ENCODE measurements around the gene OR2W1.

The OR2W1 gene

GRCh38 chr6:29045075-29045474 lies at the start of gene OR2W1:
Gene OR2W1, minus strand, starts transcription at chr6:29045175. Its CDS starts 0 bp downstream, at chr6:29045175.
- no peak for DNase-seq

- DNase-seq, result no peak
Observed at GRCh38 chr6:29092957-29093356, 48.0 kb upstream of the OR2W1 start.

GRCh38 chr6:29087213-29087612 lies 42.2 kb upstream of the OR2W1 start, which contains the start of gene OR2B3:
Gene OR2B3, minus strand, starts transcription at chr6:29087313. Its CDS starts 65 bp downstream, at chr6:29087248.
- no peak for DNase-seq

- DNase-seq, result no peak
Observed at GRCh38 chr6:29082457-29082856, 37.5 kb upstream of the OR2W1 start.

- DNase-seq, result no peak
Observed at GRCh38 chr6:29081312-29081711, 36.3 kb upstream of the OR2W1 start.

GRCh38 chr6:29079203-29079602 lies 34.2 kb upstream of the OR2W1 start:
- no peak for DNase-seq

- DNase-seq, result peak; percentile 5
Observed at GRCh38 chr6:29071831-29072723, 27.1 kb upstream of the OR2W1 start.

- no peak for DNase-seq
Observed at GRCh38 chr6:29051680-29052079, 6.7 kb upstream of the OR2W1 start.

- DNase-seq, result no peak
Observed at GRCh38 chr6:29035951-29036350, 9.0 kb downstream of the OR2W1 start.

GRCh38 chr6:29028821-29029220 lies 16.2 kb downstream of the OR2W1 start:
- no peak for DNase-seq

GRCh38 chr6:29025927-29026585 lies 18.9 kb downstream of the OR2W1 start:
- no peak for DNase-seq

GRCh38 chr6:29021434-29021833 lies 23.5 kb downstream of the OR2W1 start:
- no peak for DNase-seq

GRCh38 chr6:29019629-29020028 lies 25.3 kb downstream of the OR2W1 start:
- no peak for DNase-seq

GRCh38 chr6:29017428-29017802 lies 27.6 kb downstream of the OR2W1 start:
- no peak for DNase-seq

GRCh38 chr6:29016559-29017427 lies 28.2 kb downstream of the OR2W1 start:
- peak; percentile 94 for DNase-seq

- DNase-seq, result peak; percentile 25
Observed at GRCh38 chr6:29014729-29015608, 30.0 kb downstream of the OR2W1 start.

GRCh38 chr6:29011276-29011734 lies 33.7 kb downstream of the OR2W1 start:
- peak; percentile 95 for DNase-seq

- DNase-seq, result no peak
Observed at GRCh38 chr6:29009358-29009757, 35.6 kb downstream of the OR2W1 start.

GRCh38 chr6:29008089-29008488 lies 36.9 kb downstream of the OR2W1 start:
- DNase-seq, result no peak

- peak; percentile 89 for DNase-seq
Observed at GRCh38 chr6:29005183-29005885, 39.6 kb downstream of the OR2W1 start, which contains the start of gene ZNF311. Gene ZNF311, minus strand, starts transcription at chr6:29005315. Its CDS starts 1,361 bp downstream, at chr6:29003954.

Measured in eye (tissue), 1 donor.